ENCODE results near the gene FPGS. TPM values are rescaled to one million over a fixed set of nuclear protein-coding genes. Genes with fewer than 3 reads are reported as not detected.
"Not testable (repeated sequence)": the region's sequence is repeated elsewhere in the genome, so short reads cannot be mapped to it uniquely, and the experiment has no call there.

Gene FPGS
- total RNA-seq, 2 donors from 2014 or later: 64.8 to 73.8 TPM

GRCh38 chr9:127780126-127780885 is 22.4 kb upstream of the FPGS start:
- Mint-ChIP-seq H3K27ac (peak overlapping the region in 1 of 2 donors; percentile 98), H3K36me3 (peaks cover 15 to 22% of the 10 kb centered on the region in 2 donors), H3K9me3 (no peaks in the 10 kb centered on the region)
- ATAC-seq (no peak), DNase-seq (ENCODE audit: low spot score in 2 of 2) (no peak)

DNA sequence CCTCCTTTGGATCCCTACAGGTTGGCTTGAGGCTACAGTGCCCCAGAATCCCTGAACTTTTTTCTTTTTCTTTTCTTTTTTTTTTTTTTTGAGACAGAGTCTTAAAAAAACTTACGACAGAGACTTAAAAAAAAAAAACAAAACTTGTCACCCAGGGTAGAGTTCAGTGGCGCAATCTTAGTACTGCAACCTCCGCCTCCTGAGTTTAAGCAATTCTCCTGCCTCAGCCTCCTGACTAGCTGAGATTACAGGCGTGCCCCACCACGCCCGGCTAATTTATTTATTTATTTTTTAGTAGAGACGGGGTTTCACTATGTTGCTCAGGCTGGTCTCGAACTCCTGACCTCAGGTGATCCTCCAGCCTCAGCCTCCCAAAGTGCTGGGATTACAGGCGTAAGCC is 21.8 kb upstream of the FPGS start:
- H3K27ac Mint-ChIP-seq; ATAC-seq; H3K9me3 Mint-ChIP-seq; DNase-seq (ENCODE audit: low spot score in 2 of 2): not testable (repeated sequence)
- peaks cover 15 to 22% of the 10 kb centered on the region in 2 donors for H3K36me3 Mint-ChIP-seq

DNA sequence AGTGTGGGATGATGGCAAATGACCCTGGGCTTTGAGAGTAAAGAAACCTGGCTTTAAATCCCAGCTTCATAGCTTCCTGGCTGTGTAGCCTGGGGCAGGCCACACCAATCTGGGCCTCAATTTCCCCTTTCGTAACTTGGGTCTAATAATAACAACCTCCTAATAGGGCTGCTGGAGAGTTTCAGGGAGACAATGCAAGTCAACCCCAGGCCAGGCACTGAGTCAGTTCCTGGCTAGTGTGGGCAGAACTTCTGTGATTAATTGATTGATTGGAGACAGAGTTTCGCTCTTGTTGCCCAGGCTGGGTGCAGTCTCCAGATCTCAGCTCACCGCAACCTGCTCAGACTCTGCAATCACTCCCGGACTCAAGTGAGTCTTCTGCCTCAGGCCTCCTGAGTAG is 20.9 kb upstream of the FPGS start:
- ATAC-seq (no peak), DNase-seq (ENCODE audit: low spot score in 2 of 2) (no peak)
- H3K36me3 Mint-ChIP-seq: peaks cover 15 to 22% of the 10 kb centered on the region in 2 donors

GRCh38 chr9:127783111-127784008 is 19.3 kb upstream of the FPGS start:
- Mint-ChIP-seq H3K9me3 (no peaks in the 10 kb centered on the region), H3K36me3 (peaks cover 17 to 19% of the 10 kb centered on the region in 2 donors), H3K27ac (peak overlapping the region; percentile 82 to 97)
- ATAC-seq (peak; percentile 5 to 32), DNase-seq (ENCODE audit: low spot score in 2 of 2) (peak; percentile 66 to 87)

More for the DNA sequence above, 20.9 kb upstream of the FPGS start:
- H3K9me3 Mint-ChIP-seq: no peaks in the 10 kb centered on the region
- peak overlapping the region in 1 of 2 donors; percentile 82 for H3K27ac Mint-ChIP-seq

DNA sequence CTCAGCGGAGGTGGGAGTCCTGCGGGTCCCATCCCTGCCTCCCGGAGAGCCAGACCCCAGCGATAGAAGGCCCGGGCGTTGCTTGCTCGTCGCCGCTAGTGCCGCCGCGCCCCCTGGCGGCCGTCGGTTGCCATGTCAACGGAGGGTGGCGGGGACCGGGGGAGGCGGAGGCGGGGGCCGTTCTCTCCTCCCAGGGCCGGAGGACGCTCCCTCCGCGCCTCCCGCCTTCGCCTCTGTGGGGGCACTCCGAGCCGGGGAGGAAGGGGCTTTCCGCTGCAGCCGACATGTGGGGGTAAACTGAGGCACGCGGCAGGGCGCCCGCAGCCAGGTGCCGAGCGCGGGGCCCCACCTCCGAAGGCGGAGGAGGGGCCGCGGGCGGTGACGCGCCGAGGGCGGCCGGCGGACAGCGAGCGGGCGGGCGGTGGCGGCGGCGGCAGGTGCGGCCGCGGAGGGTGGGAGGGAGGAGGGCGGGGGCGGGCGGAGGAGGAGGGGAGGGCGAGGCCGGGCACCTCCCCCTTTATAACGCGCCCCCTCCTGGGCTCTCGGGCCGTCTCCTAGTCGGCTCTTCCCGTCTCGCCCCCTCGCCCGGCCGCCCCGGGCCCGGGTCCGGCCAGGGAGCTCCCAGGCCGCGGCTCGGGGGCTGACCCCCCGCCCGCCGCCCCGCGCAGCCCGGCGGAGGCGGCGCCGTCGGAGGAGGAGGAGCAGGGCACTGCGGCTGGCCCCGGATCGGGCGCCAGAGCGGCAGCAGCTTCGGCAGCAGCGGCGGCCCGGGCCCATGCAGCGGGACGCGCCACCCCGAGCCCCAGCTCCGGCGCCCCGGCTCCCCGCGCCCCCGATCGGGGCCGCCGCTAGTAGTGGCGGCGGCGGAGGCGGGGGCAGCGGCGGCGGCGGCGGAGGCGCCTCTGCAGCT is 17.4 kb upstream of the FPGS start:
- ATAC-seq: peak; percentile 40 to 58
- Mint-ChIP-seq H3K27ac (peak overlapping the region; percentile 82 to 94), H3K36me3 (peaks cover 29 to 33% of the 10 kb centered on the region in 2 donors), H3K9me3 (no peaks in the 10 kb centered on the region)
- DNase-seq (ENCODE audit: low spot score in 2 of 2): peak; percentile 91 to 92

GRCh38 chr9:127785933-127786772 is 16.5 kb upstream of the FPGS start, which contains the start of gene CDK9:
Gene CDK9, plus strand, starts transcription at chr9:127786034. Its CDS starts 115 bp downstream, at chr9:127786149.
- Mint-ChIP-seq H3K9me3 (no peaks in the 10 kb centered on the region), H3K36me3 (peaks cover 31 to 34% of the 10 kb centered on the region in 2 donors), H3K27ac (peak within 1 kb of the TSS; percentile 82 to 97)
- ATAC-seq (peak; percentile 73 to 80), DNase-seq (ENCODE audit: low spot score in 2 of 2) (peak; percentile 95 to 97)

- DNase-seq (ENCODE audit: low spot score in 2 of 2): no peak
- ATAC-seq: no peak
- Mint-ChIP-seq H3K27ac (peak overlapping the region; percentile 82 to 97), H3K36me3 (peaks cover 31 to 34% of the 10 kb centered on the region in 2 donors), H3K9me3 (no peaks in the 10 kb centered on the region)
Measured at GRCh38 chr9:127786773-127787104, 15.9 kb upstream of the FPGS start.

DNA sequence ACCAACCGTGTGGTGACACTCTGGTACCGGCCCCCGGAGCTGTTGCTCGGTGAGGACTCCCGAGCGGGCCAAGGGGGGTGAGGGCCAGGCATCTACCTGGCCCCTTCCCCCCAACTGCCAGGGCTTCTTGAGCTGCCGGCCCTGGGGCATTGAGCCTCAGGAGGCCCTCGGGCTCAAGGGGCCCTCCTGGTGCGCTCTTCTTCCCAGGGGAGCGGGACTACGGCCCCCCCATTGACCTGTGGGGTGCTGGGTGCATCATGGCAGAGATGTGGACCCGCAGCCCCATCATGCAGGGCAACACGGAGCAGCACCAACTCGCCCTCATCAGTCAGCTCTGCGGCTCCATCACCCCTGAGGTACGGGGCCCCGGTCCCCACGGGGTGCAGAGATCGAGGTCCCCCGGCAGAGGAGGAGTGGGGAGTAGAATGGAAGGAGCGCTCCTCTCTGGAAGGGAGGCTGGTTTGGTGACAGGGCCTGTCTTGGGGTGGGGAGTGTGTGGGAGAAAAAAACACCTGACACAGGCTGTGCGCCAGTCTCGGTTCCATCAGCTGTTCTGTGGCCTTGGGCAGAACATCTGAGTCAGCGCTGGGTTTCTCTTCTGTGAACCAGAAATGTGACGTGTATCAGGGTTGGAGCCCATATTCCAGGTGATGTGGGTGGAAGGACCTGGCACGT is 14.2 kb upstream of the FPGS start:
- DNase-seq (ENCODE audit: low spot score in 2 of 2): peak in 1 of 2 donors; percentile 58

GRCh38 chr9:127789179-127789578 is 13.5 kb upstream of the FPGS start:
- ATAC-seq (no peak), DNase-seq (ENCODE audit: low spot score in 2 of 2) (no peak)
- H3K36me3 Mint-ChIP-seq: peaks cover 31 to 34% of the 10 kb centered on the region in 2 donors
- no peaks in the 10 kb centered on the region for H3K9me3 Mint-ChIP-seq
- H3K27ac Mint-ChIP-seq: peak overlapping the region; percentile 82 to 90

More for the DNA sequence above, 14.2 kb upstream of the FPGS start:
- peak; percentile 22 to 39 for ATAC-seq
- Mint-ChIP-seq H3K9me3 (no peaks in the 10 kb centered on the region), H3K27ac (peak overlapping the region; percentile 82 to 93), H3K36me3 (peaks cover 31 to 34% of the 10 kb centered on the region in 2 donors)

DNA sequence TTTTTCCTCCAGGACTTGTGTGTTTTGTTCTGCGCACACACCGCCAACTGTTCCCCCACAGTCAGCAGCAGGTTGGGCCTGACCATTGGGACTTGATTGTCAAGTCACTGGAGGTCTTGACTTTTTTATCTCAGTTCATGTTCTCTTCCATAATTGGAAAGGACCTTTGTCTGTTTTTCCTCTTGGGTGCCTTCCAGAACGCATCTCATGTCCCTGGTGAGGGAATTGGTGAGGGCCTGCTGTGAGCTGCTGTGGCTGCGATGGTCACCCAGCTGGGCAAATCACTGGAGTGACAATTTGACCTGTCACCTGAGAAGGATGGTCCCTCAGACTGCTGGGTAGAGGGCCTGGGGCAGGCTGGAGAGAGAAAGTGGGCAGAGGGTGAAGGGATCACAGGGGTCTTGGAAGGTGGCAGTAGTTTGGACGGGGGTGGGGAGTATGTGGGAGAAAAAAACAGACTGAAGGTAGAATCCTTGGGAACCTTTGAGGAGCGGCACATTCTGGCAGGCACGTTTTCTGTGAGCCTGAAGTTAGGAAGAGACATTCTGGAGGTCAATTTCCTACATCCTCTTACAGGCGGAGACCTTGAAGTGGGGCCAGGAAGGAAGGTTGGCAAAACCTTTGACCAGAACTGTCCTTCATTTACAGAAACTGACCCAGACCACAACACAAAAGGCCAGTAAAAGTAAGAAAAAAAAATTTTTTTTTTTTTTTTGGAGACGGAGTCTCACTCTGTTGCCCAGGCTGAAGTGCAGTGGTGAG is 12.4 kb upstream of the FPGS start:
- Mint-ChIP-seq H3K9me3 (no peaks in the 10 kb centered on the region), H3K27ac (peak overlapping the region; percentile 44 to 83), H3K36me3 (peaks cover 31 to 34% of the 10 kb centered on the region in 2 donors)
- ATAC-seq (no peak), DNase-seq (ENCODE audit: low spot score in 2 of 2) (no peak)

- peak overlapping the region in 1 of 2 donors; percentile 40 for H3K27ac Mint-ChIP-seq
- no peaks in the 10 kb centered on the region for H3K9me3 Mint-ChIP-seq
- H3K36me3 Mint-ChIP-seq: peaks cover 31 to 34% of the 10 kb centered on the region in 2 donors
- no peak for DNase-seq (ENCODE audit: low spot score in 2 of 2)
- no peak for ATAC-seq
Measured at GRCh38 chr9:127791085-127791484, 11.6 kb upstream of the FPGS start.

DNA sequence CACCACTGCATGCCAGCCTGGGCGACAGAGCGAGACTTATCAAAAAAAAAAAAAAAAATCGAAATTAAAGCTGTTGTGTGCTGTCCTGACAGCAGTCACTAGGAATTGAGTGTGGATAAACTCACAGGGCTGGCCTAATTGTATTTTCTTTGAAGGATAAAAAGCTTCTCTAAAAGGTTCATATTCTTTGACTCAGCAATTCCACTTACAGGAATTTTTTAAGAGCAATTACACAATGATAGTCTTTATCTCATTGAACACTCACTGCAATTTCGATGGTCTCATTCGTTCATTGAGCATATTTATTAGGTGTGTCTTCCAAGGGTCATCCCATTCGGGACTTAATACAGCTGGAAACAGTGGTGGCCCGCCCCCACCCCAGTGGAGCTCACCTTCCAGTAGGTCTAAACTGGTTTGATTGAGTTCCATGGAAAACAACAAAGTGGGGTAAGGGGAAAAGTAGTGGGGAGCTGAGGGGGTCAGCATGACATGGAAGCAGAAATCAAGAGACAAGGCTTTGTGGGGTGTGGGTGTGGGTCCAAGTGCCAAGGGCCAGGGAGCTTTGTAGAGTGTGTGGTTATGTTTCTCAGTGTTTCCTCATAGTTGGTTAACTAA is 10.2 kb upstream of the FPGS start:
- Mint-ChIP-seq H3K9me3 (no peaks in the 10 kb centered on the region), H3K27ac (peak overlapping the region in 1 of 2 donors; percentile 67), H3K36me3 (peaks cover 20 to 22% of the 10 kb centered on the region in 2 donors)
- ATAC-seq (no peak), DNase-seq (ENCODE audit: low spot score in 2 of 2) (no peak)

DNA sequence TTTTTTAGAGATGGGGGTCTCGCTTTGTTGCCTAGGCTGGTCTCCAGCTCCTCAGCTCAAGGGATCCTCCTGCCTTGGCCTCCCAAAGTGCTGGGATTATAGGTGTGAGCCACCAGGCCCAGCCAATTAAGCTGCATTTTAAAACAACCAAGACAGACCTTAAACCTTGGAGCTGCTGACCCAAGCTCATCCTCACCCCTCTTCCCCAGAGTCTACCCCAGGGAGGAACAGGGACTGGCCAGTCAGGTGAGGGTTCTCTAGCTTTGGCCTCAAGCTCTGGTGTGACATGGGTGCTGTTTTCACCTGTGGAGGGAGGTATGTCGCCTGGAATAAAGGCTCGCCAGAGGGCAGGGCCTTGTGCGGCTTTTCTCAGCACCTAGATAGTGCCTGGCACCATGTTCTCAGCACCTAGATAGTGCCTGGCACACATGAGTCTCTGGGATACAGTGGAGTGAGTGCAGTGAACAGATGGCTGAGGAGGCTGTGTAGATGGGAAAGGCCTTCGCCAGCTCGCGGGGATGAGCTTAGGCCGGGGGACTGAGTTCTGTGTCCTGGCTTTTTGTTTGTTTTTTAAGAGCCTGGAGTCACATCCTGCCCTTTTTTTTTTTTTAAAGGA is 9.5 kb upstream of the FPGS start:
- no peak for DNase-seq (ENCODE audit: low spot score in 2 of 2)
- Mint-ChIP-seq H3K36me3 (peaks cover 14 to 17% of the 10 kb centered on the region in 2 donors), H3K9me3 (no peaks in the 10 kb centered on the region), H3K27ac (peak overlapping the region in 1 of 2 donors; percentile 65)
- no peak for ATAC-seq
